ENCODE data around the gene AMN.

The AMN gene

GRCh38 chr14:102969901-102970300, 47.4 kb downstream of the AMN start:
- DNase-seq = no peak

GRCh38 chr14:102970496-102970895, 48.0 kb downstream of the AMN start:
- no peak for DNase-seq

- DNase-seq = no peak
Observed at GRCh38 chr14:102971314-102971713, 48.9 kb downstream of the AMN start.

- no peak for DNase-seq
Observed at GRCh38 chr14:102971836-102972606, 49.6 kb downstream of the AMN start.

GRCh38 chr14:102973706-102974285, 51.3 kb downstream of the AMN start:
- no peak for DNase-seq

GRCh38 chr14:102975662-102976061, 53.2 kb downstream of the AMN start:
- no peak for DNase-seq

GRCh38 chr14:102977475-102977874, 55.0 kb downstream of the AMN start:
- DNase-seq = no peak

GRCh38 chr14:102979406-102979805, 56.9 kb downstream of the AMN start:
- no peak for DNase-seq

GRCh38 chr14:102980409-102980810, 57.9 kb downstream of the AMN start:
- DNase-seq = no peak
